AG08395 (cell line): ENCODE data around the gene NR2F1-AS1.

Experiments
- DNase-seq: peaks from one replicate; pipeline ENCODE4 v3.0.0; 2012; ENCODE audit warnings: mixed read lengths, low spot score

The NR2F1-AS1 gene

DNA sequence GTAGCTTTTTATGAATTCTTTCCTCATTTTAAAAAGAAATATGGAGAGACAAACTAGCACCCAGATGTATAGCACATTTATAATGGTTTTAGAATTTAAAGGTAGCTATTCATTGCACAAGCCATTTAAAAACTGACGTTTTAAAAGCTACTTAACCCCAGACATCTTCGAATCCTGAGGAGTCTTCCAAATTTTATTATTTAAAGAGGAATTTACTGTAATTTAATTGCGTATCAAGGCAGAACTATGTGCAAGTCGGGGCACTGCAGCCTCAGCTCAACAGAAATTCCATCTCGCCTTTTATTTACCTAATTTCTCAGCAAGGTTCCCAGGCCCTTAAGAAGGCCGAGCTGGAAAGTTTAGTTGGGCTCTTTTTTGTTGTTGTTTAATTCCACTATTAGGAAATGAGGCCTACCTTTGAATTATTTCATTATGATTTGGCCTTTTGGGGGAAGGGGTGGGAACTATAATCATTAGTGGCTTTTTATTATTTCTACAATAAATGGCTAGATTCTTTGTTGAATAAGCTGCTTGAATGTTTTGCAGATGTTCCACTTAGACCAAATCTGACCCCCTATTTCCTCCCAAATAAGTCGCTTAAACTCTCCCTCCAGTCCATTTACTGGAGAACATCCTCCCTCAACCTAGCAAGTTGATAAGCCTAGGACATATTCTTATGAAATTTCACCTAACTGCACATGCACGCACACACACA, 22.2 kb upstream of the NR2F1-AS1 start:
- DNase-seq: no peak

- DNase-seq: no peak
Measured at GRCh38 chr5:93602241-93603077, 21.4 kb upstream of the NR2F1-AS1 start.

GRCh38 chr5:93601802-93602155, 20.8 kb upstream of the NR2F1-AS1 start:
- no peak for DNase-seq

DNA sequence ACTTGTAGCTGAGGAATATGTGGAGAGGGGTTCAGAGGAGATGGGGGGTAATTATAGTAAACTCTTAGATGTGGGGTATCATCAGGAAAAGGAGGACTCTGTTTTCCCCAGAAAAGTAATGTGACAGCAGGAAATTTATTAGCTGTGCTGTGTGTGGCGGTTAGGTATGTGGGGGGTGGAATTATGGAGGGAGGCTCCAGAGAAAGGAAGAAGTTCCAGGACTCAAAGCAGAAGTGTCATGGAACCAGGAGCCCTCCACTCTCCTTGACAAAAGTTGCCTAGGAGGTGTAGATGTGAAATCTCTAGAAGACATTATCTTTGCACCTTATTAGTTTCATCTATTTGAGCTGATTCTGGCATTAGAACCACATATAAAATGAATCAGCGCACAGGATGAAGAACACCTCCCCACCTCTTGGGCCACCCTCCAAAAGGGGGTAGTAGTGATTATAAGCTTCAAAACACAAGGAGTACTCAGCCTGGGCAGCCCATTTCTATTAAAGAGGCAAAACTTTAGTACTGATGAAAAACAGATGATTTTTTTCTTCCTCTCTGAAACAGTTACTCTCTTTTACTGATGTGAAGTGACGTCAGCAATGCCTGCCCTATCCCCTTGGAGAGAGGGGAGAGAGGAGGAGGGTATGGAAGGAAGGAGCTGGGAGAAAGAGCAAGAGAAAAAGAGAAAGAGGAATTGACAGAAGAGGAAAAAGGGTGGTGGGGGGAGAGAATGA, 20.2 kb upstream of the NR2F1-AS1 start:
- no peak for DNase-seq

GRCh38 chr5:93600409-93601070, 19.5 kb upstream of the NR2F1-AS1 start:
- no peak for DNase-seq

GRCh38 chr5:93599399-93600120, 18.5 kb upstream of the NR2F1-AS1 start:
- no peak for DNase-seq

DNA sequence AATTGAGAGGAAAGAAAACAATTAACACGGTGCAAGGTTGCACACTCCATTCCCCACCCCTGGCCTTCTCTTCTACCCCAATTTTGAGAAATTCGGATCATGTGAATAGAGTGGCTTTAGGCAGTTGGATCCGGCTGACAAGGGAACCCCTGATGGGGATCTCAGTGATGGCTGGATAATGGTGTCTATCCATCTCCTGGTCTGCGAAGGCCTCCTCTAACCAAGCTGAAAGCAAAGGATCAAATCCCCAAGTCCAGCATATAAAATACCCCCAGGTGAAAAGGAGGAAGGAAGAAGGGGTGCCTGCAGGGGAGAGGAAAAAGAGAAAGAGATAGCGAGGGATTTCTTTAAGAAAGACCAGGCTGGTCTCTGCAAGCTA, 18.0 kb upstream of the NR2F1-AS1 start:
- no peak for DNase-seq

- no peak for DNase-seq
Measured at GRCh38 chr5:93598091-93599000, 17.3 kb upstream of the NR2F1-AS1 start.

- no peak for DNase-seq
Measured at GRCh38 chr5:93596676-93597490, 15.9 kb upstream of the NR2F1-AS1 start.

DNA sequence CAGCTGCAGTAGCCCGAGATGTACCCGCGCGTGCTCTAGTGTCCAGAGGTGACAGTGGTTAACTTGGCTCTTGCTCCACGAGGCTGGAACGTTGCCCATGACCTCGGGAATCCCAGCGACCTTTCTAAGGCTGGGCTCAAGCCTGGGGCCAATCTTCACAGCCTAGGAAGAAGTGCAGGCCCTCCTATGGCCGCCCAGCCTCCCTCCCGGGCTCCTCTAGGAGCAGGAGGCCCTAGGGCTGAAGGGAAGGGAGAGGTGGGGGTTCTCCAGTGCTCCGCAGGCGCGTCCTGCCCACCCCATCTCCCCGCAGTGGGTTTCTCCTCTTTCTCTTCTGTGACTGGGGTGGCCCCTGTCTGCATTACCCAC, 15.3 kb upstream of the NR2F1-AS1 start:
- DNase-seq: no peak

GRCh38 chr5:93595420-93596147, 14.6 kb upstream of the NR2F1-AS1 start:
- no peak for DNase-seq

DNA sequence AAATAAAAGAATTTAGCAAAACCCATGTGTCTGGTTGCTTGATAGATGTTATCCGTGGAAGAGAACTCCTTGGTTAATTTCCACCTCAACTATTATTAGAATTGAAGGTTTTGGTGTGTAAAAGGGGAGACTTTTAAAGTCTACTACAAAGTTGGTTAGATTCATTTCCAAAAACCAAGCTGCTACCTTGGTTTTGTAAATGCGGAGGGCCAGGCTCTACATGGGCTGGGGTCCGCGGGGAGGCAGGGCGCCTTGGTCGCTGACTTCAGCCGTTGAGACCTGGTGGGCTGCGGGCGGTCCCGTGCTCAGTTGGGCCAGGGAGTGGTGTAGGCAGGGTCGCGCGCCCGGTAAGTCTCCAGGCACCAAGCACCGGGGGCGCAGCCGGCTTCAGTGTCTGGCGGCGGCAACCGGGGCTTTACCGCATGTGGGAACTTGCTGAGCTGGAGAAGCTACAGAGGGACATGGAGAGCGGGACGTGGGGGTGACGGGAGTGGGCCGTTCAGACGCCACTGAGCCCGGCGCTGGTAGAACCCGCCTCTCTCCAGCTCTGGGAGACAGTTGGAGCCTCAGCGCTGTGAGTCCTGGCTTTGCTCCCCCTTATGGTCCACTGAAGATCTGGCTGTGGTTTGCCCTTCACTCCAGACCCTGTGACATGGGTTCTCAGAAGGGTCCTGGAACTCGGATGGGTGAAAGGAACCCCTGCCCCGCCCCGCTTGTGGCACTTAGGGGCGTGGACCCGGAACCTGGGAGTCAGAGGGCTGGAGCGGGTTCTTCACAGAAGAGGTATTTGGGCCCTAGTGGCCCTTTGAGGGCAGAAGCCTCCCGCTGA, 13.8 kb upstream of the NR2F1-AS1 start:
- no peak for DNase-seq

- no peak for DNase-seq
Measured at GRCh38 chr5:93593476-93594131, 12.6 kb upstream of the NR2F1-AS1 start.

DNA sequence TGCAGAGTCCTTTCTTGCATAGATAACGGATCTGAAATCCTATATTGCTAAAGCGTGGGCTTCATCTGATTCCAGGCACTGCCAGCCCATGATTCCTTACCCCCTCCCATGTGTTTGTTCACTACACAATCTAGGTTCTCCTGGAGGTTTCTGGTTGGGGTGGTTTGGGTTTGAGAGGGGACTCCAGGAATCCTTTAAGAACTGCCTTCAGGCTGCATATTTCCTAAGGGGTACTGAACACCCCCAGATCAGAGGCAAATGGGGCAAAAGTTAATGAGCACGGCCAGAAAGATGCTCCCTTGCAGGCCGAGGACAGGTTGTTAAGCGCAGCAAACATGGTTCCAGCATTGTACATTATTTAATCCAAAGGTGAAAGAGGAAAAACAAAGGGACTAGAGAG, 11.9 kb upstream of the NR2F1-AS1 start:
- DNase-seq: no peak

- DNase-seq: no peak
Measured at GRCh38 chr5:93591323-93591945, 10.4 kb upstream of the NR2F1-AS1 start.

DNA sequence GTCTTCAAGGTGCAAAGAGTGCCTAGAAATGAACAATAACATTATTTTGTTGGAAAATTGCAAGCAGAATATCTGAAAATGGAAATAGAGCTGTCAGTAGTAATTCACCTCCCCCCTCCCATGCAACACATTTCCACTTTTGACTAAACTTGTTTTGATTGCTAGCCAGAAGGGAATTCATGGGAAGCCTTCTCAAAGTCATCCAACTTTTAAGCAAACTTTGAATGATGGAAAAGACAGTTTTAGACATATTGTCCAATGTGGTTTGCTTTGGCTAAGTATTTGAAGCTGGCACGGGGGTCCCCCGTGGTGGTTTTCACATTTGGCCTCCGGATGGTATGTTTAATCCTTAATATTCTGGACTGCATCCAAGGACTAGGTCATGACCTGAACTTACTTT, 9.5 kb upstream of the NR2F1-AS1 start:
- no peak for DNase-seq

- DNase-seq: no peak
Measured at GRCh38 chr5:93589829-93590215, 8.8 kb upstream of the NR2F1-AS1 start.
